Ishikawa (cell line): ENCODE measurements around the gene INPP4B.

Source experiments
- CEBPB ChIP-seq: IDR thresholded peaks from 2 replicates; pipeline ENCODE4 v1.6.1; 2012
- CREB1 ChIP-seq: IDR thresholded peaks from 2 replicates; pipeline ENCODE4 v1.6.1; 2012; ENCODE audit warnings: low read depth
- EGR1 ChIP-seq: IDR thresholded peaks from 2 replicates; pipeline ENCODE4 v1.6.1; 2012
- EP300 ChIP-seq: IDR thresholded peaks from 2 replicates; pipeline ENCODE4 v1.6.1; 2012; ENCODE audit warnings: borderline replicate concordance
- FOXM1 ChIP-seq: IDR thresholded peaks from 2 replicates; pipeline ENCODE4 v1.6.1; 2012; ENCODE audit warnings: low read depth, borderline replicate concordance
- MAX ChIP-seq: IDR thresholded peaks from 2 replicates; pipeline ENCODE4 v1.6.1; 2012
- NFIC ChIP-seq: IDR thresholded peaks from 2 replicates; pipeline ENCODE4 v1.6.1; 2012
- RAD21 ChIP-seq: IDR thresholded peaks from 2 replicates; pipeline ENCODE4 v1.6.1; 2012; ENCODE audit warnings: low read depth
- REST ChIP-seq: IDR thresholded peaks from 2 replicates; pipeline ENCODE4 v1.6.1; 2012; ENCODE audit warnings: low read depth, mild to moderate bottlenecking
- TAF1 ChIP-seq: IDR thresholded peaks from 2 replicates; pipeline ENCODE4 v1.6.1; 2012; ENCODE audit warnings: low read depth, mild to moderate bottlenecking
- TEAD4 ChIP-seq: IDR thresholded peaks from 2 replicates; pipeline ENCODE4 v1.6.1; 2012
- USF1 ChIP-seq: IDR thresholded peaks from 2 replicates; pipeline ENCODE4 v1.6.1; 2012
- YY1 ChIP-seq: IDR thresholded peaks from 2 replicates; pipeline ENCODE4 v1.6.1; 2012; ENCODE audit warnings: low read depth
- ZBTB7A ChIP-seq: IDR thresholded peaks from 2 replicates; pipeline ENCODE4 v1.6.1; 2012; ENCODE audit warnings: low read depth

GRCh38 chr4:142169216-142169615 lies 676.9 kb downstream of the INPP4B start:
- TF ChIP-seq EP300, result no peak
- TF ChIP-seq CREB1, result no peak
- no peak for TF ChIP-seq REST
- TF ChIP-seq YY1, result no peak
- TF ChIP-seq TEAD4, result no peak
- TF ChIP-seq RAD21, result no peak
- no peak for TF ChIP-seq EGR1
- TF ChIP-seq CEBPB, result no peak
- TF ChIP-seq USF1, result no peak
- TF ChIP-seq MAX, result no peak
- no peak for TF ChIP-seq NFIC
- no peak for TF ChIP-seq ZBTB7A
- no peak for TF ChIP-seq FOXM1
- no peak for TF ChIP-seq TAF1
